ENCODE measurements around the gene DCDC1. TPM values are rescaled to one million over a fixed set of nuclear protein-coding genes. Genes with fewer than 3 reads are reported as not detected.

DCDC1 gene
- total RNA-seq, 2 experiments from 2014 or later: 0.13 TPM; not detected in 1

GRCh38 chr11:31259797-31260196 lies 109.7 kb downstream of the DCDC1 start:
- TF ChIP-seq EZH2phosphoT487 (IDR thresholded peaks at IDR 0.05; ENCODE audit: borderline replicate concordance, low read depth, low read length): no peak
- TF ChIP-seq CTCF (conservative IDR thresholded peaks at IDR 0.05; ENCODE audit: low read length): no peak
- POLR2A ChIA-PET: no interaction called here
- no peak overlapping the region for H3K27ac ChIP-seq (ENCODE audit: low read depth, low read length, poor library complexity, severe bottlenecking)
- H3K79me2 ChIP-seq (ENCODE audit: insufficient read depth, low read depth, low read length): no peaks in the 10 kb centered on the region
- no peak overlapping the region for H3K4me2 ChIP-seq (ENCODE audit: low read length)
- CTCF ChIA-PET (ENCODE audit: unreplicated experiment): no interaction called here
- no TSS peak for BruUV-seq (replicated peaks)
- no peak for DNase-seq (ENCODE audit: low spot score)
- no peaks in the 10 kb centered on the region for H4K20me1 ChIP-seq (ENCODE audit: insufficient read depth, low read length)
- H3K9me3 ChIP-seq (ENCODE audit: low read length): no peaks in the 10 kb centered on the region
- H3K9me2 ChIP-seq (ENCODE audit: insufficient read depth, low read length): no peaks in the 10 kb centered on the region
- intact Hi-C loops (cut with micrococcal nuclease; ENCODE audit: unreplicated experiment): no loop called here
- no peak overlapping the region for H3K4me3 ChIP-seq (ENCODE audit: low read depth, low read length, poor library complexity, severe bottlenecking)
- H2AFZ ChIP-seq (ENCODE audit: low read length): no peak overlapping the region
- no peaks in the 10 kb centered on the region for H3K4me1 ChIP-seq (ENCODE audit: insufficient read depth, low read length, poor library complexity, severe bottlenecking)
- H3K36me3 ChIP-seq (ENCODE audit: insufficient read depth, low read length): no peaks in the 10 kb centered on the region

GRCh38 chr11:31254415-31254814 lies 115.1 kb downstream of the DCDC1 start:
- Histone ChIP-seq H3K27ac (ENCODE audit: low read depth, low read length, poor library complexity, severe bottlenecking) (no peak overlapping the region), H3K9me2 (ENCODE audit: insufficient read depth, low read length) (no peaks in the 10 kb centered on the region), H3K79me2 (ENCODE audit: insufficient read depth, low read depth, low read length) (no peaks in the 10 kb centered on the region), H3K9me3 (ENCODE audit: low read length) (no peaks in the 10 kb centered on the region), H2AFZ (ENCODE audit: low read length) (no peak overlapping the region), H3K4me2 (ENCODE audit: low read length) (no peak overlapping the region), H4K20me1 (ENCODE audit: insufficient read depth, low read length) (no peaks in the 10 kb centered on the region; the same call in 1 of the 2 replicates), H3K4me3 (ENCODE audit: low read depth, low read length, poor library complexity, severe bottlenecking) (no peak overlapping the region), H3K36me3 (ENCODE audit: insufficient read depth, low read length) (no peaks in the 10 kb centered on the region), H3K4me1 (ENCODE audit: insufficient read depth, low read length, poor library complexity, severe bottlenecking) (no peaks in the 10 kb centered on the region)
- ChIA-PET CTCF (ENCODE audit: unreplicated experiment) (interaction anchor here (0.5 kb wide), 1 partner anchor 49 kb away, joined by 4 read pairs; no protein-coding TSS in a partner anchor), POLR2A (no interaction called here)
- DNase-seq (ENCODE audit: low spot score): no peak
- intact Hi-C loops (cut with micrococcal nuclease; ENCODE audit: unreplicated experiment): no loop called here
- TF ChIP-seq EZH2phosphoT487 (IDR thresholded peaks at IDR 0.05; ENCODE audit: borderline replicate concordance, low read depth, low read length) (no peak), CTCF (conservative IDR thresholded peaks at IDR 0.05; ENCODE audit: low read length) (no peak)
- BruUV-seq (replicated peaks): no TSS peak

GRCh38 chr11:31248768-31249167 lies 120.8 kb downstream of the DCDC1 start:
- Histone ChIP-seq H3K9me3 (ENCODE audit: low read length) (no peaks in the 10 kb centered on the region), H3K27ac (ENCODE audit: low read depth, low read length, poor library complexity, severe bottlenecking) (no peak overlapping the region), H2AFZ (ENCODE audit: low read length) (no peak overlapping the region), H3K9me2 (ENCODE audit: insufficient read depth, low read length) (no peaks in the 10 kb centered on the region), H3K4me1 (ENCODE audit: insufficient read depth, low read length, poor library complexity, severe bottlenecking) (no peaks in the 10 kb centered on the region), H3K4me3 (ENCODE audit: low read depth, low read length, poor library complexity, severe bottlenecking) (no peak overlapping the region), H4K20me1 (ENCODE audit: insufficient read depth, low read length) (no peaks in the 10 kb centered on the region; the same call in 1 of the 2 replicates), H3K4me2 (ENCODE audit: low read length) (no peak overlapping the region), H3K79me2 (ENCODE audit: insufficient read depth, low read depth, low read length) (no peaks in the 10 kb centered on the region), H3K36me3 (ENCODE audit: insufficient read depth, low read length) (no peaks in the 10 kb centered on the region)
- BruUV-seq (replicated peaks): no TSS peak
- TF ChIP-seq CTCF (conservative IDR thresholded peaks at IDR 0.05; ENCODE audit: low read length) (no peak), EZH2phosphoT487 (IDR thresholded peaks at IDR 0.05; ENCODE audit: borderline replicate concordance, low read depth, low read length) (no peak)
- CTCF ChIA-PET (ENCODE audit: unreplicated experiment): no interaction called here
- POLR2A ChIA-PET: interaction anchor here (0.6 kb wide), 1 partner anchor 433 kb away, joined by 3 read pairs; no protein-coding TSS in a partner anchor
- no peak for DNase-seq (ENCODE audit: low spot score)
- intact Hi-C loops (cut with micrococcal nuclease; ENCODE audit: unreplicated experiment): no loop called here
